Skeletal muscle tissue (tissue), 4 donors: Measurements from ENCODE around the gene SH3D21. TPM values are rescaled to one million over a fixed set of nuclear protein-coding genes. Genes with fewer than 3 reads are reported as not detected.

Source experiments
- H3K27ac ChIP-seq: one replicate; pipeline ENCODE4 v1.7.0; 2013; ENCODE audit warnings: mild to moderate bottlenecking, low read depth, low read length, inconsistent platforms
- H3K27me3 ChIP-seq, 3 donors: one replicate each; pipeline ENCODE4 v1.7.0; 2013; ENCODE audit warnings: low read length in 3 of 3; ENCODE audit not compliant: control insufficient read depth in 3 of 3, insufficient read depth in 3 of 3
- H3K36me3 ChIP-seq, 3 donors: one replicate each; pipeline ENCODE4 v1.7.0; 2013; ENCODE audit warnings: low read length in 3 of 3; ENCODE audit not compliant: control insufficient read depth in 3 of 3, insufficient read depth in 3 of 3
- H3K4me1 ChIP-seq, 3 donors: one replicate each; pipeline ENCODE4 v1.7.0; 2013; ENCODE audit warnings: low read length in 3 of 3, mild to moderate bottlenecking in 3 of 3; ENCODE audit not compliant: control insufficient read depth in 3 of 3, insufficient read depth in 3 of 3
- H3K4me3 ChIP-seq, 3 donors: one replicate each; pipeline ENCODE4 v1.7.0; 2013; ENCODE audit warnings: low read length in 3 of 3
- H3K9ac ChIP-seq, 3 donors: one replicate each; pipeline ENCODE4 v1.7.0; 2013; ENCODE audit warnings: low read length in 3 of 3, mild to moderate bottlenecking in 3 of 3, moderate library complexity in 2 of 3, low read depth in 1 of 3
- H3K9me3 ChIP-seq, 3 donors: one replicate each; pipeline ENCODE4 v1.7.0; 2013; ENCODE audit warnings: low read length in 3 of 3; ENCODE audit not compliant: control insufficient read depth in 3 of 3
- total RNA-seq: library from RNA; depleted of rRNA; stranded (reverse); fragments of >200 nt; gene quantifications from one replicate; pipeline ENCODE4 v1.2.3, GENCODE V29; 2014
- donor health status: Osteomylitis.

SH3D21 gene
- total RNA-seq, 1 donor from 2014 or later: 0.52 TPM

DNA sequence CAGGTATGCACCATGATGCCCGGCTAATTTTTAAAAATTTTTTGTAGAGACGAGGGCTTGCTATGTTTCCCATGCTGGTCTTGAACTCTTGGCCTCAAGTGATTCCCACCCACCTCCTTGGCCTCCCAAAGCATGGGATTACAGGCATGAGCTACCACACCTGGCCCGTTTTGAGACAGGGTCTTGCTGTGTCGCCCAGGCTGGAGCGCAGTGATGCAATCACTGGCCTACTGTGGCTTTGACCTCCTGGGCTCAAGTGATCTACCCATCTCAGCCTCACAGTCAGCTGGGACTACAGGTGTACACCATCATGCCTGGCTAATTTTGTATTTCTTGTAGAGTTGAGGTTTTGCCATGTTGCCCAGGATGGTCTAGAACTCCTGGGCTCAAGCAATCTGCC lies 7.5 kb upstream of the SH3D21 start:
- H3K9me3 ChIP-seq: no peaks in the 10 kb centered on the region
- H3K4me1 ChIP-seq: peaks cover 9 to 12% (median 10%) of the 10 kb centered on the region in 3 donors
- no peak overlapping the region for H3K9ac ChIP-seq
- H3K27ac ChIP-seq: no peak overlapping the region
- H3K36me3 ChIP-seq: peaks cover 48 to 72% (median 70%) of the 10 kb centered on the region in 3 donors
- no peaks in the 10 kb centered on the region for H3K27me3 ChIP-seq
- H3K4me3 ChIP-seq: no peak overlapping the region

- H3K9ac ChIP-seq: no peak overlapping the region
- H3K36me3 ChIP-seq: peaks cover 54 to 73% (median 71%) of the 10 kb centered on the region in 3 donors
- peak overlapping the region; percentile 38 for H3K27ac ChIP-seq
- H3K4me1 ChIP-seq: peaks cover 5 to 12% (median 6%) of the 10 kb centered on the region in 3 donors
- no peak overlapping the region for H3K4me3 ChIP-seq
- no peaks in the 10 kb centered on the region for H3K27me3 ChIP-seq
- H3K9me3 ChIP-seq: no peaks in the 10 kb centered on the region
Measured at GRCh38 chr1:36300526-36300925, 5.6 kb upstream of the SH3D21 start.

GRCh38 chr1:36301220-36301619 lies 4.9 kb upstream of the SH3D21 start:
- H3K9me3 ChIP-seq: no peaks in the 10 kb centered on the region
- H3K4me3 ChIP-seq: no peak overlapping the region
- H3K27me3 ChIP-seq: no peaks in the 10 kb centered on the region
- no peak overlapping the region for H3K9ac ChIP-seq
- H3K27ac ChIP-seq: no peak overlapping the region
- H3K36me3 ChIP-seq: peaks cover 54 to 71% (median 68%) of the 10 kb centered on the region in 3 donors
- peaks cover 3 to 18% (median 9%) of the 10 kb centered on the region in 3 donors for H3K4me1 ChIP-seq

DNA sequence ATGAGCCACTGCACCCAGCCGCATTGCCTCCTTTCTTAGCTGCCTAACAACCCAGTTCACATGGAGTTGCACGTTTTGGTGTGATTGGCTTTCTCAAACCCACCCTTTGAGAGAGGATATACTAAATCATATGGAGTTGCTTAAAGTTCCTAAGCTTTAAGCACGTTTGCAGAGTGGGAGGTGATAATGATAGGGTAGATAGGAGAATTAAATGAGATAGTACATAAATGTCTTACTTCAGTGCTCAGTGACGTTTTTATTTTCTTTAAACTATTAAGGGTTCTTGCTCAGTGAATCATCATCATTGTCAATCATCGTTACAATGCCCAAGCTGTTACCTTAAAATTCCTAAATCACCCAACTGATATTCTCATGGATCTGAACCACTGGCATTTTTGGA lies 2.9 kb upstream of the SH3D21 start:
- H3K36me3 ChIP-seq: peaks cover 42 to 58% (median 54%) of the 10 kb centered on the region in 3 donors
- no peak overlapping the region for H3K27ac ChIP-seq
- H3K4me1 ChIP-seq: peaks cover 14 to 25% (median 16%) of the 10 kb centered on the region in 3 donors
- no peaks in the 10 kb centered on the region for H3K9me3 ChIP-seq
- H3K9ac ChIP-seq: no peak overlapping the region
- H3K27me3 ChIP-seq: no peaks in the 10 kb centered on the region
- no peak overlapping the region for H3K4me3 ChIP-seq

- no peak overlapping the region for H3K9ac ChIP-seq
- no peaks in the 10 kb centered on the region for H3K27me3 ChIP-seq
- no peaks in the 10 kb centered on the region for H3K9me3 ChIP-seq
- no peak overlapping the region for H3K4me3 ChIP-seq
- no peak overlapping the region for H3K27ac ChIP-seq
- H3K4me1 ChIP-seq: peaks cover 14 to 25% (median 16%) of the 10 kb centered on the region in 3 donors
- H3K36me3 ChIP-seq: peaks cover 37 to 52% (median 48%) of the 10 kb centered on the region in 3 donors
Measured at GRCh38 chr1:36303650-36304360, 2.4 kb upstream of the SH3D21 start.

GRCh38 chr1:36304521-36304920 lies 1.6 kb upstream of the SH3D21 start:
- Histone ChIP-seq H3K4me1 (peaks cover 14 to 25% (median 16%) of the 10 kb centered on the region in 3 donors), H3K36me3 (peaks cover 36 to 51% (median 47%) of the 10 kb centered on the region in 3 donors), H3K27me3 (no peaks in the 10 kb centered on the region), H3K27ac (no peak overlapping the region), H3K9ac (no peak overlapping the region), H3K4me3 (no peak overlapping the region), H3K9me3 (no peaks in the 10 kb centered on the region)

- Histone ChIP-seq H3K4me1 (peaks cover 10 to 19% (median 11%) of the 10 kb centered on the region in 3 donors), H3K9ac (peak overlapping the region in 1 of 3 donors; percentile 77), H3K4me3 (no peak overlapping the region), H3K9me3 (no peaks in the 10 kb centered on the region), H3K36me3 (peaks cover 34 to 45% (median 44%) of the 10 kb centered on the region in 3 donors), H3K27me3 (no peaks in the 10 kb centered on the region), H3K27ac (no peak overlapping the region)
Measured at GRCh38 chr1:36304970-36305914, 926 bp upstream of the SH3D21 start.

- peaks cover 34 to 39% (median 38%) of the 10 kb centered on the region in 3 donors for H3K36me3 ChIP-seq
- H3K4me3 ChIP-seq: peak overlapping the region in 2 of 3 donors; percentile 71 to 82
- H3K27me3 ChIP-seq: no peaks in the 10 kb centered on the region
- peaks cover 10 to 19% (median 11%) of the 10 kb centered on the region in 3 donors for H3K4me1 ChIP-seq
- no peaks in the 10 kb centered on the region for H3K9me3 ChIP-seq
- H3K27ac ChIP-seq: peak overlapping the region; percentile 44
- peak overlapping the region in 2 of 3 donors; percentile 62 to 77 for H3K9ac ChIP-seq
Measured at GRCh38 chr1:36305915-36306209, 306 bp upstream of the SH3D21 start.

- Histone ChIP-seq H3K36me3 (peaks cover 23 to 27% (median 26%) of the 10 kb centered on the region in 3 donors), H3K27me3 (no peaks in the 10 kb centered on the region), H3K27ac (no peak overlapping the region), H3K9ac (peak overlapping the region; percentile 62 to 77 (median 72)), H3K4me1 (peaks cover 10 to 19% (median 11%) of the 10 kb centered on the region in 3 donors), H3K4me3 (peak overlapping the region; percentile 71 to 86 (median 82)), H3K9me3 (no peaks in the 10 kb centered on the region)
Measured at GRCh38 chr1:36306902-36307456, 811 bp downstream of the SH3D21 start.
